IMR-90 (cell line): ENCODE results near the gene KRTAP10-7.

Source experiments
- CHD1 ChIP-seq: IDR thresholded peaks from 2 replicates; pipeline ENCODE4 v1.6.1; 2012; ENCODE audit warnings: low read depth, low read length, improper control_type of control experiment
- POLR2A ChIP-seq: IDR thresholded peaks from 2 replicates; pipeline ENCODE4 v1.6.1; 2012; ENCODE audit warnings: mild to moderate bottlenecking, low read depth, low read length
- RAD21 ChIP-seq: IDR thresholded peaks from 2 replicates; pipeline ENCODE4 v1.6.1; 2012; ENCODE audit warnings: low read length, improper control_type of control experiment
- RCOR1 ChIP-seq: IDR thresholded peaks from 2 replicates; pipeline ENCODE4 v1.6.1; 2012; ENCODE audit warnings: mild to moderate bottlenecking, low read length, improper control_type of control experiment; ENCODE audit not compliant: insufficient replicate concordance
- SMC3 ChIP-seq: fragments of 150-350 bp; IDR thresholded peaks from 2 replicates; pipeline ENCODE4 v1.6.1; 2016; ENCODE audit warnings: low read depth, mild to moderate bottlenecking, antibody characterized with exemption, low read length, moderate library complexity
- TF ChIP-seq, protein P1 (sequence below): conservative IDR thresholded peaks from 2 replicates; pipeline ENCODE4 v1.5.1; 2012; ENCODE audit warnings: mild to moderate bottlenecking, low read depth, low read length, improper control_type of control experiment
- TF ChIP-seq, protein P2 (sequence below): fragments of 150-350 bp; IDR thresholded peaks from 2 replicates; pipeline ENCODE4 v1.6.1; 2017; ENCODE audit warnings: mild to moderate bottlenecking, antibody characterized with exemption, low read length, low read depth
- TF ChIP-seq, protein P3 (sequence below): fragments of 150-350 bp; IDR thresholded peaks from 2 replicates; pipeline ENCODE4 v1.6.1; 2016; ENCODE audit warnings: low read depth, mild to moderate bottlenecking, low read length, moderate library complexity, borderline replicate concordance

DNA sequence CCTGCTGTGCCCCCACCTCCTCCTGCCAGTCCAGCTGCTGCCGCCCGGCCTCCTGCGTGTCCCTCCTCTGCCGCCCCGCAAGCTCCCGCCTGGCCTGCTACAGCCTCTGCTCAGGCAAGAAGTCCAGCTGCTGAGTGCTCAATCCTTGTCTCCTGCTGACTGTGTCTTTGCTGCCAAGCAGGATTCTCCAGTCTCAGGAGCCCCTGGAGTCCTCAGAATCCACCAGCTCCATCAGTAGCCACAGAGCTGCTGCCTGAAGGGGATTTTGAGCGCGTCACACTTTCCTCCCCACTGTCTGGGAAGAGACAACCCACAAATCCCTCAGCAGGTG is 46.8 kb downstream of the KRTAP10-7 start:
- TF ChIP-seq POLR2A (no peak), SMC3 (no peak), CHD1 (no peak), RAD21 (no peak), RCOR1 (no peak)
- TF ChIP-seq, protein P1, sequence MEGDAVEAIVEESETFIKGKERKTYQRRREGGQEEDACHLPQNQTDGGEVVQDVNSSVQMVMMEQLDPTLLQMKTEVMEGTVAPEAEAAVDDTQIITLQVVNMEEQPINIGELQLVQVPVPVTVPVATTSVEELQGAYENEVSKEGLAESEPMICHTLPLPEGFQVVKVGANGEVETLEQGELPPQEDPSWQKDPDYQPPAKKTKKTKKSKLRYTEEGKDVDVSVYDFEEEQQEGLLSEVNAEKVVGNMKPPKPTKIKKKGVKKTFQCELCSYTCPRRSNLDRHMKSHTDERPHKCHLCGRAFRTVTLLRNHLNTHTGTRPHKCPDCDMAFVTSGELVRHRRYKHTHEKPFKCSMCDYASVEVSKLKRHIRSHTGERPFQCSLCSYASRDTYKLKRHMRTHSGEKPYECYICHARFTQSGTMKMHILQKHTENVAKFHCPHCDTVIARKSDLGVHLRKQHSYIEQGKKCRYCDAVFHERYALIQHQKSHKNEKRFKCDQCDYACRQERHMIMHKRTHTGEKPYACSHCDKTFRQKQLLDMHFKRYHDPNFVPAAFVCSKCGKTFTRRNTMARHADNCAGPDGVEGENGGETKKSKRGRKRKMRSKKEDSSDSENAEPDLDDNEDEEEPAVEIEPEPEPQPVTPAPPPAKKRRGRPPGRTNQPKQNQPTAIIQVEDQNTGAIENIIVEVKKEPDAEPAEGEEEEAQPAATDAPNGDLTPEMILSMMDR, result no peak
- TF ChIP-seq, protein P2, sequence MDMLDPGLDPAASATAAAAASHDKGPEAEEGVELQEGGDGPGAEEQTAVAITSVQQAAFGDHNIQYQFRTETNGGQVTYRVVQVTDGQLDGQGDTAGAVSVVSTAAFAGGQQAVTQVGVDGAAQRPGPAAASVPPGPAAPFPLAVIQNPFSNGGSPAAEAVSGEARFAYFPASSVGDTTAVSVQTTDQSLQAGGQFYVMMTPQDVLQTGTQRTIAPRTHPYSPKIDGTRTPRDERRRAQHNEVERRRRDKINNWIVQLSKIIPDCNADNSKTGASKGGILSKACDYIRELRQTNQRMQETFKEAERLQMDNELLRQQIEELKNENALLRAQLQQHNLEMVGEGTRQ, result no peak
- TF ChIP-seq, protein P3, sequence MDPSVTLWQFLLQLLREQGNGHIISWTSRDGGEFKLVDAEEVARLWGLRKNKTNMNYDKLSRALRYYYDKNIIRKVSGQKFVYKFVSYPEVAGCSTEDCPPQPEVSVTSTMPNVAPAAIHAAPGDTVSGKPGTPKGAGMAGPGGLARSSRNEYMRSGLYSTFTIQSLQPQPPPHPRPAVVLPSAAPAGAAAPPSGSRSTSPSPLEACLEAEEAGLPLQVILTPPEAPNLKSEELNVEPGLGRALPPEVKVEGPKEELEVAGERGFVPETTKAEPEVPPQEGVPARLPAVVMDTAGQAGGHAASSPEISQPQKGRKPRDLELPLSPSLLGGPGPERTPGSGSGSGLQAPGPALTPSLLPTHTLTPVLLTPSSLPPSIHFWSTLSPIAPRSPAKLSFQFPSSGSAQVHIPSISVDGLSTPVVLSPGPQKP, result no peak
